ENCODE measurements around the gene ATP13A5.

The ATP13A5 gene

DNA sequence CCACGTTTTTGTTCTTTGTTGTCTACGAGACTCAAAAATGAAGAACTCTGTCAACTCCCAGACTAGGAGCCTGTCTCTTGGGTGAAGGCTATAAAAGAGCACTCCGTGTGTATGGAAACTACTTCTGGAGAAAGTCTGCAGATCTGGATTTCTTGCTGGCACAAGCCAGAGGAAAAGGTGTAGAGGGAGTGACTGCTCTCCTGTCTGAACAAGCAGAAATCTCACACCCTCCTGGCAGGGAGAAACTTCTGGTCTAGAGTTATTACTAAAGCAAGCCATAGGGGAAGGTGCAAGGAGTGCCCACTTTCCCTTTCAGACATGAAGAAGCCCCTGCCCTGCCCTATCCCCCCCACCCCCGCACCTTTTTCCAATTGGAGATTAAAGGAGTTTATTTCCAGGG, 128.1 kb downstream of the ATP13A5 start:
- DNase-seq: no peak

DNA sequence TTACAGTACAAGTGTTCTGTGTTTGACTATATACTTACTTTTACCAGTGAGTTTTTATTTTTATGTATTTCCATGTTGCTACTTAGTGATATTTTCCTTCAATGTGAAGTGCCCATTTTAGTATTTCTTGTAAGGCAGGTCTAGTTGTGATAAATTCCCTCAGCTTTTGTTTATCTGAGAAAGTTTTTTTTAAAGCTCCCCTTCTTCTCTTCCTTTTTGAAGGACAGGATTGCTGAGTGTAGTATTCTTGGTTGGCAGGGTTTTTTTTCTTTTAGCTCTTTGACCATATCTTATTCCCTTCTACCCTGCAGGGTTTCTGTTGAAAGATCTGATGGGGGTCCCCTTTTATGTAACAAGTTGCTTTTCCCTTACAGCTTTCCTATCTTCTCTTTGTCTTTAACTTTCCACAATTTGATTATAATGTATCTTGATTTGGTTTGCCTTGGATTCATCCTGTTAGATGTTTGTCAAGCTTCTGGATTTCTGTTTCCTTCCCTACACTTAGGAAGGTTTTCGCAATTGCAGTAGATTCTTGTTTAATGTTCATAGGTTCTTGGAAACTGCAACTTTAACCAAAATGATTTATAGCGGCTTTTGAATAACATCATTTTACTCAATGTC, 129.6 kb downstream of the ATP13A5 start:
- no peak for DNase-seq

DNA sequence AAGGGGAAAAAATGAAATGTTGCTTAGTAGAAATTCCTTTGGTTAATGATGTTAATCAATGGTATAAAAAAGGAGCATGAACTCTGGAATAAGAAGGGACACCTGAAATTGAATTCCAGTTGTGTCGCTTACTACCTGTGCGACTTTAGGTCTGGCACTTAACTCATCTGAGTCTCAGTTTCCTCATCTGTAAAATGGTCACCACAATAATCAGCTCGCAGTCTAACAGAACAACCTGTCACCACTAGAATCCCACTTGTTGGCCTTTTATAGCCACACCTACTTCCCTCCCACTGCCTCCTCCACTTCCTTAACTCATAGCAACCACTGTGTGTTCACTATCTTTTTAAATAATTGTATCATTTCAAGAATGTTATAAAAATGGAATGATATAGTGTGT, 135.0 kb downstream of the ATP13A5 start:
- DNase-seq: no peak

DNA sequence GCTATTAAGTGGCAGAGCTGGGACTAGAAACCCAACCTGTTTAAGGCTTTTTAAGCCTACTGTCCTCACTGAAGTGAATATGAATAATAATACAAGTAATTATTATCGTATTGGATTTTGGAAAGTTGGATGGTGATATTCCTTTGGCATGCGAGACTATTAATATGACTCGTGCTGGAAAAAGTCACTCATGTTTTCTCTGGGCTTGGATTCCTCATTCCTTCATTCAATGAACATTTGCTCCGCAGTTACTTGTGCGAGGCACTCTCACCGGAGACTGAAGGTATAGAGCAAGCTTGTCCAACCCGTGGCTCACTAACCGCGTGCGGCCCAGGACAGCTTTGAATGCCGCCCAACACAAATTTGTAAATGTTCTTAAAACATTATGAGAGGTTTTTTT, 136.8 kb downstream of the ATP13A5 start:
- DNase-seq: no peak

DNA sequence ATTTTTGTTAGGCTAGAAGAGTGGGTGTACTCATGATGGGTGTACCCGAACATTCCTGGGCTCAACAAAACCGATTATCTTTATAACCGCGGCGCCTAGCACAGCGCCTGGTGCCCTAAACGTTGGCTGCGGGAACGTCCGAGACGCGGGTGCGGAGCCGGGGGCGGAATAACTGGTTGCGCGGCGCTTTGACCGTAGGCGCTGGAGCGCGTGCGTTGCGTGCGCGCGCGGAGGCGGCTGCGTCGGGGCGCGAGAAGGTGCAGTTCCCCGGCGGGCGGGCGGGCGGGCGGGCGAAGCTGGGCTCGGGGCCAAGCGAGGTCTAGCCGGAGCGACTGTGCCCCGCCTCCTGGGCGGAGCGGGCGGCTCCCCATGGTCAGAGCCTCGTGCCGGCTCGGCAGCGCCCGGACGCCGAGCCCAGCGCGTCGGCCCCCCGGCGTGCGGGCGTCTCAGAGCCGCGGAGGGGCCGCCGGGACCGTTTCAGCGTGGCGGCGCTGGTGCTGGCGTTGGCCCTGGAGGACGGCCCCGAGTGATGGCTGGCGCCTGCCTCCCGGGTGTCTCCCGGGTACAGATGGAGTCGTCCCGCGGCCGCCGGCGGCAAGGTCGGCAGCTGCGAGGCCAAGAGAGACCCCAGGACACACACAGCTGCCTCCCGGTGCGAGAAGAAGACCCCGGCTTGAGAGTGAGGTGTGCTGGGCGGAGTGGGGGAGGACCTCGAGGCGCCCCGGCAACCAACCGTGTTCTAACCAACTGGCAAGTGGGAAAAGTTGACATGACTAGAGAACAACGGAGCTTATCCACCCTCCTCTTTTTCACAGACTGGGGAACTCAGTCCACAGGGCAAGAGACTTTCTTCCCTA, 137.5 kb downstream of the ATP13A5 start, which contains the start of gene PLAAT1:
Gene PLAAT1, plus strand, starts transcription at position 373 of the 857 bp plus-strand sequence. CDS start 14,429 bp downstream, outside the sequence.
- peak; percentile 53 to 75 (median 65) for DNase-seq

DNA sequence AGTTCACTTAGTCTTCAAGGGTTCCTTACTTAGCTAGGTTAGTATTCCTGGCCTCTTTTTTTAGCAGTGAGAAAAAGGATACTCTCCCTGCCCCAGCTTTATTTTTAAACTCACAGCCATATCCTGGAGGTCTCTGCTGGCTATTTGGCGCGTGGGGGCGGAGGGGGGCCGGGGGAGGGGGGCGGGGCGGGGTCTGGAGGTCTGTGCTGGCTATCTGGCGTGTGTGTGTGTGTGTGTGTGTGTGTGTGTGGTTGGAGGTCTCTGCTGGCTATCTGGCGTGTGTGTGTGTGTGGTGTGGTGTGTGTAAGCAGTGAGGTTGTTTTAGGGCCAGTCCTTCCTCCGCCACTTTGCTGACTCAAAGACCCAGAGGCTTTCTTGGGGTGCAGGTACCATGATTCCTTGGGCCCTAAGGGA, 138.1 kb downstream of the ATP13A5 start:
- no peak for DNase-seq

DNA sequence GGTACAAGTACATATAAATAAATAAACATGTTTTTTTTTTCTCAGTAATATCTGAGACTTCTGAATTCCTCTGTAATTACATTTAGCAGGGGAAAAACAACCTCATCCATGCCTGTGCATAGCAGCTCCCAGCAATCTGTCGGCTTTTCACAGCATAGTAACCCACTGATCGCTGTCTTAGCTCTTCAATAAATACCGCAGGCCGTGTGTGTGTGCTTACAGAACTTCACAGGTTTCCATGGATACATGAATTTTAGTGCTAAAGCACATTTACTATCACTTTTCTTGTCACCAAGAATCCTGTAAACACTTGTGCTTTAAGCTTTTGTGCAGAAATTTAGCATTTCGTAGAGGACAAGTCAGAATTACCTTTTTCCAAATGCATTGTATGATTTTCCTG, 141.5 kb downstream of the ATP13A5 start:
- no peak for DNase-seq

DNA sequence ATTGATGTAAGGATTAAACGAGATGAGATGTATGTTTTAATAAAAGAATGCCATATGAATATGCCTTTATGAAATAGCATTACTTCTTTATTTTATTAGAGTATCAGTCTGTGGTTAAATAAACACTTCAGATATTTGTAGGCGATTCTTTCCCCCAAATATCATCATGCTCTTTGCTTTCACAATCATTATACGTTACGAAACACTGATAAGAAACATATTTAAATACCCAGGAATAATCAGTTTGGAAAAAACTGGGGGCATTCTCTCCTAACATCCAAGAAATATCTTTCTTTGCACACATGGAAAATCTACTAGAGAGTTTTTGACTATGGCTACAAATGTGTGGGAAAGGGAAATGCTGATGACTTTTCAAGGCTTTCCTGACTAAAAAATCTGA, 142.0 kb downstream of the ATP13A5 start:
- no peak for DNase-seq

DNA sequence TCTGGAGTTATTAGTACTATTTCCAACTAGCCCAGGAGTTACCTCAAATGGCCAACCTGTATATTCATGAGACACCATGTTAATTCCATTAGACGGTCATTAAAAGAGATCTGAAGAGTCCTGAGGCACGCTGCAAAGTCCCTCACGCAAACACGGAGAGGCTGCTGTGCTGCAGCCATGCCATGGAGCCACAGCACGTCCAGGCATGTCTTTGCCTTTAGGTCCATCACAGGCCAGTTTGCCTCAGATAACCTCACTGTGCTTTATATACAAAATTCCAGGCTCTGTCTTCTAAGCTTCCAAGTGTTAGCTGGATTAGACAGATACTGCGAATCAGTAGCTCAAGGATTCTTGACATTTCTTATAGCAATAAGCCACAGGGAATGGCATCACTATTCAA, 147.4 kb downstream of the ATP13A5 start:
- no peak for DNase-seq

DNA sequence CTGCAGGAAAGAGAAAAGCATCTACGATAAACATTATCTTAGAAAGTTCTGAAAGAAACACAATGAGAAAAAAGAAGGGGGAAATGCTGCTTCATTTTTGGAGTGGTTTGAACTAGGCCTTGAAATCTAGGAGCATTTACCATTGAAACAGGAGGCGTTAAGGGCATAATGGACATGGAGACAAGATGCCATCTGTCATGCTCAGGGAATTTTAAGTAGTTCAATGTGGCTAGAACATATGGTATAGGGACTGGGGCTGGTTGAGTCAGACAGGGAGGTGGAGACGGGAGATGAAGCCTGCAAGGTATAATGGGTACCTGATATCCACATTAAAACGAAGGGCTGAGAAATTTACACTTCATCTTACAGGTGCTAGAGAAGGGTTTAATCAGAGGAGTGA, 147.9 kb downstream of the ATP13A5 start:
- DNase-seq: no peak

DNA sequence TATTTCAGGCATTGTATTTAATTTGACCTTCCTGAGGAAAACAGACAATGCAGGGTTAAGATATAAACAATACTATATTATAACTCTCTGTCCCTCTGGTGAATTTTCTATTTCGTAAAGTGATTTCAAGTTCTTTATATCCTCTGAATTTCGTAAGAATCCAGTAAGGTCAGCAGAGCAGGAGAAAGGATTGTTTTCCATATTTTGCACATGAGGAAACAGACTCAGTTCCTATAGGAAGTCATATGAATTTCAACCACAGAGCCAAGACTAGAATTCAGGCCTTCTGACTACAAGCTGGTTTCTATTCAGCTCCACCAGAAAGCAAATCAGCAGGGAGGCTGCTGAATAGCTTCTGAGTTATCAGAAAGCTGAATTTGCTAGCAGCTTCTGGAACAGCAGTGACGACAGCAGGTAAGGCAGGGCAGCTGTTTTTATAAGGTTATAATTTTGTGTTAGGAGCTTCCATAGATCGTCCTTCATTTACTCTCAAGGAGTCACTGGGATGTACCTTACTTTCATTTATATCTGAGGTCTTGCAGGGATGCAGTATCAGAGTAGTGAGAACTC, 148.6 kb downstream of the ATP13A5 start:
- DNase-seq: no peak

DNA sequence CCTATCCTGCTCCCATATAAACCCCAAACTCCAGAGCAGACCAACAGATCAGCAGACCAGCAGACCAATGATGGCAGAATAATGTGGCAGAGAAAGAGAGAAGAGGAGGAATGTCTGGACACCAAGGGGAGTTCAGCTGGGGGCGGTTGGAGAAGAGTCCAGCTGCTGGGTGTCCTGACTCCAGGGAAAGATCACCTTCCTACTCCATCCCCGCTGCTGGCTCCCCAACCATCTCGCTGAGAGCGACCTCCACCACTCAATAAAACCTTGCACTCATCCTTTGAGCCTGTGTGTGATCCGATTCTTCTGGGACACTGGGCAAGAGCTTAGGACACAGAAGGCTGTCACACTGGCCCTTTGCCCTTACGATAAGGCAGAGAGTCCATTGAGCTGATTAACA, 150.3 kb downstream of the ATP13A5 start:
- no peak for DNase-seq

DNA sequence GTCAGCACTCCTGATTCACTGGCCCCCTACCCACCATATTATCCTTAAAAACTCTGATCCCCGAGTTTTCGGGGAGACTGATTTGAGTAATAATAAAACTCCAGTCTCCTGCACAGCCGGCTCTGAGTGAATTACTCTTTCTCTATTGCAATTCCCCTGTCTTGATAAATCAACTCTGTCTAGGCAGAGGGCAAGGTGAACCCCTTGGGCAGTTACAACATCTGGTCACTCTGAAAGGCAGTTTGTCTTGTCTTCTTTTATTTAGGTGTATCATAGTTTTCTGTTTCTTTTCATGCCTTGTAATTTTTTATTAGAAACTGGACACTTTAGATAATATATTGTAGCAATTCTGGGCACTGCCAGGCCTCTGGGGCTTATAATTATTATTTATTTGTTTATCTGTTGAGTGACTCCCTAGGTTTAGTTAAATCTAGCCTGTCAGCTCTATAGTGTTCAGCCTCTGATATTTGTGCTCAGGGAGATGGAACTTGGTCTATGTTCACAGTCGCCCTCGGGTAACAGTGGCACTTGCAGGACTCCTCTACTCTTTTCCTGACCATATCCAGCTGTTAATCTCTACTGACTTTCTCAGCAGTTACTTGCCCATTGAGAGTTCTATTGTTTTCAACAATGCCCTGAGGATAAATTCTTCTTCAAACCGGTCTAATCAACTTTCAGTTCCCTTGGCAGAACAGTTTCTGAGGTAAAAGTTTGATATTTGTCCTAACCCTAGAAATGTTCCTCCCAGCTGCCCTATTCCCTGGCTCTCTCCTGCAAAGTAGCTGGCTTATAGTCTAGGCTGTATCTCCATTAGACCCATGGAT, 153.0 kb downstream of the ATP13A5 start:
- no peak for DNase-seq
